CD1c-positive myeloid dendritic cell (primary cell): ENCODE data around the gene MTUS2.
A peak's percentile ranks its signal among the peaks of the same experiment; 100 is the strongest.

ENCODE experiments used
- DNase-seq: peaks from one replicate; pipeline ENCODE4 v3.0.0-alpha.2; 2016; ENCODE audit errors: extremely low spot score

Gene MTUS2

GRCh38 chr13:29484236-29484635 lies 664.1 kb downstream of the MTUS2 start:
- DNase-seq, result no peak

DNA sequence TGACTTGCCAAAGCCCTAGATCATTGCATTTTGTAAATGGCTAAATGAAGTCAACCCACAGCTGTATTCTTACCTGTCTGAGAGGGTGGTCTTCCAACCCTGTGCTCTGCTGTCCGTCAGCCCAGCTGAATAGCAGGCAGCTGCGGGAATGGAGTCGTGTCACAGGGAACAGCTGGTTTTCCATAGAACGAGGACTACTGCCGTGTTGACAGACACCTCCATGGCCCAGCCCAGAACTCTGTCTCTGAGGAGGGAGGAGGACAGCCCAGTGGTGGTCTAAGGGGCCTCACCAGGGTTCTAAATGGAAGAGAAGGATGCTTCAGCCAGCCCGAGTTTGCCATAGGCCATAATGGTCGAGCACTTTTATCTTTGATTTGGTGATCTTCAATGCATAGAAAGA lies 664.7 kb downstream of the MTUS2 start:
- no peak for DNase-seq

GRCh38 chr13:29486551-29486950 lies 666.4 kb downstream of the MTUS2 start:
- peak; percentile 73 for DNase-seq

DNA sequence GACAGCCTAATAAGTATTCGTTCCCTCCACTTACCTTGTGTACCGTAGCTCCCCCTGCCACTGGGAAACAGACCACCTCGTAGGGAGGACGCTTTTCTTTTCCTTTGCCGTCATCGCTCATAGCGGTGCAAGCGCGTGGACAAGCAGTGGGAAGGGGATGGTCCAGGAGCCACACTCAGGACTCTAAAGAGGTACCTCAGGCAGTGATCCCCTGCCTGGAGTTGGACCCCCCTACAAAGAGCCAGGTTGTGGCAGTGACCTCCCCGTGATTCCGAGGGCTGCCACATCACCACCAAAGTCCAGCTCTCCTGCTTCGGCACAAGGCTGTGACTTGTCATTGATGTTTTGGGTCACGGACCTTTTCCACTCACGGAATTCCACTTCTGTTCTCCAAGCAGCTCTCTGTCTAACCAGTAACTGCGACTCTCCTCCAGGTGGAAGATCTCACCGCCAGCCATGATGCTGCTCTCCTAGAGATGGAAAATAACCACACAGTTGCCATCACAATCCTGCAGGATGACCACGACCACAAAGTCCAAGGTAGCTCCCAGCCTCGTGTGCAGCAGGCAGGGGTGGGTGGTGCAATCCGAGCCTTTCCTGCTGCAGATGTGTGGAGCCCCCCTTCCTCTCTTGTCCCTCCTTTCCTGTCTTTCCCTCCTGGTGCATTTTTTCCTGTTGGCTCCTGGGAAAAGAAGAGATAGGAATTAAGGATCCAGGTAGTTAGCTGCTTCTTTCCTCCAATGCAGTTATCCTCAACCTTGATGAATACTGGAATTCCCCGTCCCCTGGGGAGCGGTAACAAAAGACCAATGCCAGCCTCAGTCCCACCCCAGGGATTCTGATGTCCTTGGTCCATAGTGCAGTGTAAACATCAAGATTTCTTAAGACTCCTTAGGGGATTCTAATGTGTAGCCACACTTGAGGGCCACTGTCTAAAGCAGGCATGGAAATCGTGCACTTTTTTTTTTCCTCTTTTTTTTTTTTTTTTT lies 667.6 kb downstream of the MTUS2 start:
- DNase-seq, result no peak

DNA sequence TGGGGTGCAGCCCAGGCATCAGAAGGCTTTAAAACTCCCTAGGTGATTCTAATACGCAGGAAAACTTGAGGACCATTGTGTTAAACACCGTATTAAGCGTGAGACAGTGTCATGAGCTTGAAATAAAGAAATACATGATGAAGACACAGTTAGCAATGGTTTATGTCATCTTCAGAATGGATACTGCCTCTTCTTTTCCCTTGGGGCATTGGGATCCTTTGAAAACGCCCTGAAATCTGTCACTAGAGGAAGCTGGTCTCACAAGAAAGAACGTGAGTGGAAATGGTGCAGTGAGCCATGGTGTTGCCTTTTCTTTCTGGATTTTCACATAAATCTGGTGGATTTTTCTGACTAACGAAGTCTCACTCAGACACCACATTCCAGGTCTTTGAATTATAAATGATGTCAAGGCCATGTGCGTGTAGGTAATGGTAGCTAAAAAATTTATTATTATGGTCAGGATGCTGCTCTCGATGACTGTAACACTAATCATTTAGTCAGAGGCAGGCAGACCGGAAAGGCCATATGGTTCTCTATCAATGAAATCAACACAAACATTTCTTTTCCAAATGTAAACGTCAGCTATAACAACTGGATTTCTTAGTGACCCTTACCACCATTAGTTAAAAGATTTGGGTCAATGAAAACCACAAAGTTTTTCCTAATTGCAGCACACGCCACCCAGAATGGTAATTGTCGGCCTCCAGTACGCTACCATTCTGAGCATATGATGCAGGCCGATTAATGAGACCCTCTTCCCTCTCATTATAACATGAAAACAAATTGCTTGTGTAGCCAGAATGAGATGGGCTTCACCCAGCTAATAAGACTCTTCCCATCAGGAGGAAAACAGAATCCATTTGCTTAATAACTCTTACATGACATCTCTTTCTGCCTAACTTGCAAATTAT lies 669.8 kb downstream of the MTUS2 start:
- no peak for DNase-seq

DNA sequence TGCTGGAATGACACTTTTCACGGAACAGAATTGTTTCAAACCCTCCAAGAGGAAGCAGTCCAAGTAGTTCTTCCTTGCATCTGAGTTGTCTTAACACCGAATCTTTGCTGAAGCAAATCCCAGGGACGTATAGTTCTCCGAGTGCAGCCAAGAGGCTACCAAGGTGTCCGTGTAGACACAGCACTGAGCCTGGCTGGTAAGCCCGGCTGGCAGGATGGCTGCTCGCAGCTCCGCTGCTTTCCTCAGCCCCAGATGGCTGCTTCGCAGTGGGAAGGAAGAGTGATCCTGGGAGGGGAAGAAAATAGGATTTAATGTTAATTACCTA lies 670.4 kb downstream of the MTUS2 start:
- no peak for DNase-seq

DNA sequence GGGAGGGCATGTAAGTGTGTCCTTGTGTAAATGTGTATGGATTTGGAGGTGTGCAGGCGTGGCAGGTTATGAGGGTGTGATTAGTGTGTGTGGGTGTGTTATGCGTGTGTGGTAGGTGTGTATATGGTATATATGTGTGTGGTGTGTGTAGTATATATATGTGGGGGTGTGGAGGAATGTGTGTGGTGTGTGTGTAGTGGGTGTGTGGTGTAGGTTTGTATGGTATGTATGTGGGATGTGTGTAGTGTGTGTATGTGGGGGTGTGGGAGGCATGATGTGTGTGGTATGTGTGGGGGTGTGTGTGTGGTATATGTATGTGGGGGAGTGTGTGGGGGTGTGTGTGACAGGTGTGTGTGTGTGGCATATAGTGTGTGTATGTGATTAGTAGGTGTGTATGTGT lies 671.1 kb downstream of the MTUS2 start:
- no peak for DNase-seq

- DNase-seq, result no peak
These were observed 673.7 kb downstream of the MTUS2 start for GRCh38 chr13:29493796-29494195.

DNA sequence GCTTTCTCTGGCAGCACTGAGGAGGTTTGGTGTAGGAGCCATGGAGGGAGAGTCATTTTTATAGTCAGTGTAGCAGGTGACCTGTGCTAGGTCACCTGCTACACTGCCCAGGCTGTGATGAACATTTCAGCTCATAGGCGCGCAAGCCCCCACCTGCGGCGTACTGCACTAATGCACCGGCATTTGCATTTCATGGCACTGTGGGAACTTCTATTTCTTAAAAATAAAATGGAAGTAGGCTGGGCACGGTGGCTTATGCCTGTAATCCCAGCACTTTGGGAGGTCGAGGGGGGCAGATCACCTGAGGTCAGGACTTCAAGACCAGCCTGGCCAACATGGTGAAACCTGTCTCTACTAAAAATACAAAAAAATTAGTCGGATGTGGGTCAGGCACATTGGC lies 674.4 kb downstream of the MTUS2 start:
- DNase-seq, result no peak

- peak; percentile 75 for DNase-seq
These were observed 676.1 kb downstream of the MTUS2 start for GRCh38 chr13:29496241-29496712.

DNA sequence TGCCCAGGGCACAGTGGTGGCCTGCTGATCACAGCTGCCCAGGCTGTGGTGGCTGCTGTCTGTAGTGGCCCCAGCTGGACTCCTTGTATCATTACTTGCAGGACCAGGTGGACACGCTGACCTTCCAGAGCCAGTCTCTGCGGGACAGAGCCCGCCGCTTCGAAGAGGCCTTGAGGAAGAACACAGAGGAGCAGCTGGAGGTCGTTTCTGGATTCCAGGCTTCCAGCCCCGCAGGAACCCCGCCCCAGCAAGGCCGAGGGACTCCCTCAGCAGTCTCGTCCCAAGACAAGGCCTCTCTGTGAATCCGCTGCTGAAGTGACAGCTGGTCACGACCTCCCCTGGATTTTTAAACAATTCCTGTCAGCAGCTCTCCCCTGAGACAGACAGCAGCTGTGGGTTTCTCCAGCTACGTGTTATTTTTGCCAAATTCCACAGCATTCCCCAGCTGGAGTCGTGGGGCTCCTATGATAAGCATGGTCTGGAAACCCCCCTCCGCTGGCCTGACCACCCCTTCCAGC lies 677.1 kb downstream of the MTUS2 start:
- no peak for DNase-seq

DNA sequence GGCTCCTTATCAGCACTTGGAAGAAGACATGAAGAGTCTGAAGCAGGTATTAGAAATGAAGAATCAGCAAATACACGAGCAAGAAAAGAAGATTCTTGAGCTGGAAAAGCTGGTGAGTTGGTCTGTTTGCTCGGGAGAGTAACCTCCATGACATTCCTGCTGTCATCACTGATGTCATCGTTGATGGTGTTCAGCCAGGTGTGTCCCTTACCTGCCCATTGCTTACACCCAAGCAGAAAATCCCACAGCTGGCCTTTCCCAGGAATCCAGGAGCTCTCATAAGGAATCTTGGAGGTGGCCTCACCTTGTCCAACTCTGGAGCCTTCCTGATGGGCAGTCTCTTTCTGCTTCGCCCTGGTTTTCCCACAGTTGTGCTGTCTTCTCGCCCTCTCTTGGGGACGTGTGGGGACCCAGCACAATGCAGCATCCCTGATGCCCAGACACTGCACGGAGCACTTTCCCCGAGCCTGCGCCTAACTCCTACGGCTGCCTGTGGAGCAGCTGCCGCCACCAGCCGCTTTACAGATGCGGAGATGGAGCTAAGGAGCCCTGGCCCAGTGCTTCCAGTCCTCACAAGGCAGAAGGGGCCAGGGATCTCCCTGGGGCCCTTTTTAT lies 678.4 kb downstream of the MTUS2 start:
- no peak for DNase-seq

- DNase-seq, result no peak
These were observed 679.5 kb downstream of the MTUS2 start for GRCh38 chr13:29499506-29500165.

GRCh38 chr13:29500386-29500785 lies 680.2 kb downstream of the MTUS2 start:
- no peak for DNase-seq

- no peak for DNase-seq
These were observed 681.5 kb downstream of the MTUS2 start for GRCh38 chr13:29501674-29502073.

- no peak for DNase-seq
These were observed 682.4 kb downstream of the MTUS2 start for GRCh38 chr13:29502391-29503008.

DNA sequence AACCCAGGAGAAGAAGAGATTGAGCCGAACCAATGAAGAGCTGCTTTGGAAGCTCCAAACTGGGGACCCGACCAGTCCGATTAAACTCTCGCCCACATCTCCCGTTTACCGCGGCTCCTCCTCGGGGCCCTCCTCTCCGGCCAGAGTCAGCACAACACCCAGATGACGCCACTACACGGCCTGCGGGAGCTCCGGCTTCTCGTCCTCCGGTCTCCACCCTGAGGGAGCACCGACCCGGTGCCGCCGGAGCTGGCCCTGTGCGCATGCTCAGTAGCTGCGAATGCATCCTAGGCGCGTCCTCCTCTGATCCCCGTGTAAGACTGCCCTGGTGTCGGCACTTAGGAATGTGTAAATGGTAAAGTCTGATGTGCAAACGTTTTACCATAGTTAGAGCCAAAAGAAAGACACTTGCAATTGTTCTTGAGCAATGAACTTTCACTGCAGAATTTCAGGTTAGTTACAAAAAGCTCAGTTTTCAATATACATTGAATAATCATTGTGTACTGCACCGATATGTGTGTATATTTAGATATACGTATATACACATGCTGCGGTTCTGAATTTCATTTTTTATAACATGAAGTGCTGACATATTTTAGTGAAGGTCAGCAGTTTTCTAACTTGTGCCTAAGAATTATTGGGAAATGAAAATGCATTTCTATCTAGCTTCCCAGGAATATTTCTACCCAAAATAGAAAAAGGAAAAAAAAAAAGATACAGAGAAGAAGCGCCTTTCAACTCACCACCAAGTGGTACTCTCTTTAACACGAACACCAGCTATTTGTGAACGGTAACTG lies 683.1 kb downstream of the MTUS2 start:
- no peak for DNase-seq

- no peak for DNase-seq
These were observed 684.6 kb downstream of the MTUS2 start for GRCh38 chr13:29504691-29505090.

- DNase-seq, result no peak
These were observed 685.4 kb downstream of the MTUS2 start for GRCh38 chr13:29505511-29505910.

DNA sequence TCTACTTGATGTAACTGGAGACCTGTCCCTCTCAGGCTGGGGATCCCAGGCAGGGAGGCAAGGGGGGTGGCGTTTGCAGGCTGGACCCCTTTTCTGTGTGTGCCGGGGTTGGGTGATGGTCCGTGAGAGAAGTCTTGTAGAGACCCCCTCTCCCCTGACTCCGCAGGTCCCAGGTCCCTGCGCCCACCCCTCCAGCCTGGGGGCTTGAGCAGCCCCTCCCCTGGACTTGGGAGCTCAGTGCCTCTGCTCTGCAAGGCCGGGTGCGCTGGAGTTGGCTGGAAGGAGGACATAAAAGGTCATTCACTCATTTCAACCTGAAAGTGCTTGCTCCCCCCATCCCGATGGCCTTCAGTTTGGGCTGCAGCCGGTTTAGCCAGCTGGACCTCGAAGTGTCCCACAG lies 685.8 kb downstream of the MTUS2 start:
- no peak for DNase-seq
